ENCODE results near the gene HPN. TPM values are rescaled to one million over a fixed set of nuclear protein-coding genes. Genes with fewer than 3 reads are reported as not detected.
"Not testable (repeated sequence)": the region's sequence is repeated elsewhere in the genome, so short reads cannot be mapped to it uniquely, and the experiment has no call there.

HPN gene
- total RNA-seq, 4 donors from 2014 or later = 0.67 to 1.4 TPM; not detected in 2

DNA sequence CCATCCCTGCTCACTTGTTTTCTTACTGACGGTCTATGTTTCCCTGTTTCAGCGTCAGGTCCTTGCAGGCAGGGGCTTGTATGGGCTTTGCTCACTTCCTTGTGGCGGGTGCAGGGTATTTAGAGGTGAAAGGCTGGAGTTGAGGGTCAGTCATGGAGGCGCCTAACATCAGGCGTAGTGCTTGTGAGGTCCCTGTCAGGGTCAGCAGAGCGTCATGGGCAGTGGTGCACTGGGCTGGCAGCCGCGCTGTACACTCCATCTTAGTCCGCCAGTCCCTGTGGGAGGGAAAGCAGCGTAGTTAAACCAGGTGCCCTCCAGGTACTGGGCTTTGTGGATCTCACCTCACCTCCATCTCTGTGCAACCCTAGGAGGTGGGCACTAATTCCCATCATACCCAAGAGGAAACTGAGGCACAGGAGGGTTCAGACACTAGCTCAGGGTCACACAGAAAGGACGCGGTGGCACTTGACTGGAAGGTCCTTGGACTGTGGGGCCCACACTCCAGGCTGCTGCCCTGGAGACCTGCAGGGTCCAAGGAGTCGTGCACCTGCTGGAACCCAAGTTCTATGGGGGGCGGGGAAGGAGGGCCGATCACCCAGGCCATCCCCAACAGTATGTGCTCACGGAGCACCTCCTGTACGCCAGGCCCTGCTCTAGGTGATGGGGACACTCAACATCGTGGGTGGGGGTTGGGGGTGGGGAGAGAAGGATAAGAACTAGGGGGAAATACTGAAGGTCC lies 36.8 kb upstream of the HPN start:
- H3K4me3 ChIP-seq = no peak overlapping the region
- DNase-seq = peak in 1 of 3 donors; percentile 37
- no peaks in the 10 kb centered on the region for H3K9me3 ChIP-seq
- H3K27ac ChIP-seq = peak overlapping the region in 2 of 4 donors; percentile 80 to 98
- peaks cover 4 to 70% (median 11%) of the 10 kb centered on the region in 4 donors for H3K4me1 ChIP-seq
- no peaks in the 10 kb centered on the region for H3K27me3 ChIP-seq
- TF ChIP-seq, protein P1, sequence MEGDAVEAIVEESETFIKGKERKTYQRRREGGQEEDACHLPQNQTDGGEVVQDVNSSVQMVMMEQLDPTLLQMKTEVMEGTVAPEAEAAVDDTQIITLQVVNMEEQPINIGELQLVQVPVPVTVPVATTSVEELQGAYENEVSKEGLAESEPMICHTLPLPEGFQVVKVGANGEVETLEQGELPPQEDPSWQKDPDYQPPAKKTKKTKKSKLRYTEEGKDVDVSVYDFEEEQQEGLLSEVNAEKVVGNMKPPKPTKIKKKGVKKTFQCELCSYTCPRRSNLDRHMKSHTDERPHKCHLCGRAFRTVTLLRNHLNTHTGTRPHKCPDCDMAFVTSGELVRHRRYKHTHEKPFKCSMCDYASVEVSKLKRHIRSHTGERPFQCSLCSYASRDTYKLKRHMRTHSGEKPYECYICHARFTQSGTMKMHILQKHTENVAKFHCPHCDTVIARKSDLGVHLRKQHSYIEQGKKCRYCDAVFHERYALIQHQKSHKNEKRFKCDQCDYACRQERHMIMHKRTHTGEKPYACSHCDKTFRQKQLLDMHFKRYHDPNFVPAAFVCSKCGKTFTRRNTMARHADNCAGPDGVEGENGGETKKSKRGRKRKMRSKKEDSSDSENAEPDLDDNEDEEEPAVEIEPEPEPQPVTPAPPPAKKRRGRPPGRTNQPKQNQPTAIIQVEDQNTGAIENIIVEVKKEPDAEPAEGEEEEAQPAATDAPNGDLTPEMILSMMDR (IDR thresholded peaks at IDR 0.05) = no peak
- TF ChIP-seq POLR2A (IDR thresholded peaks at IDR 0.05) = no peak
- peaks cover 0 to 9% (median 0%) of the 10 kb centered on the region in 3 donors for H3K36me3 ChIP-seq

DNA sequence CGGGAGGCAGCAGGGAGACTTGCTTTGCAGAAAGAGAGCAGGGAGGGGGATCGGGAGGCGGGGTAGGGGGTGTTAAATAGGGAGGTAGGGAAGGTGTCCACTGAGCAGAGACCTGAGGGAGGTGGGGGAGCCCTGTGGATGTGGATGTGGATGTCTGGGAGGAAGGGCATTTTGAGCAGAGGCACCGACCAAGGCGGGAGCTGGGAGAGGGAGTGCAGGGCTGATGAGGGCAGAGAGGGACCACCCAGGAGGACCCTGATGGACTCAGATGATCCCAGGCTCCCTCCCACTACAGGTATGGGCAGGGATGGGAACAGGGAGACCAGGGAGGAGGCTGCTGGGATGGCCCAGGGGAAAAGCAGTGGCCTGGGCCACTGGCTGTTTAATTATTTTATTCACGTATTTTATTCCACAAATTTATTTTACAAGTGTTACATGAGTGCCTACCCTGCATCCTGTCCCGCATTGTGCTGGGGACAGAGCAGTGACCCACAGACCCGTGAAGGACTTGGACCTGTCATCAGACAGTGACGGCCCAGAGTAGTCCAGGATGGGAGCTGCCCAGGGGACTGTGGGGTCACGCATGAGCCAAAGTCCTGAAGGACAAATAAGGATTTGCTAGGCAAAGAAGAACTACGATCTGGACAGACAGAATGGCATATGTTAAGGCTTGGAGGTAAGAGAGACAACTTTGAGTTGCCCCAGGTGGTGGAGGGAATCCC lies 36.1 kb upstream of the HPN start:
- peaks cover 3 to 68% (median 11%) of the 10 kb centered on the region in 4 donors for H3K4me1 ChIP-seq
- DNase-seq = peak in 1 of 3 donors; percentile 40
- no peak overlapping the region for H3K4me3 ChIP-seq
- H3K36me3 ChIP-seq = peaks cover 0 to 17% (median 0%) of the 10 kb centered on the region in 3 donors
- no peaks in the 10 kb centered on the region for H3K9me3 ChIP-seq
- H3K27ac ChIP-seq = peak overlapping the region in 3 of 4 donors; percentile 45 to 66 (median 59)
- no peaks in the 10 kb centered on the region for H3K27me3 ChIP-seq
- TF ChIP-seq, protein P1 (IDR thresholded peaks at IDR 0.05) = no peak
- TF ChIP-seq POLR2A (IDR thresholded peaks at IDR 0.05) = no peak

DNA sequence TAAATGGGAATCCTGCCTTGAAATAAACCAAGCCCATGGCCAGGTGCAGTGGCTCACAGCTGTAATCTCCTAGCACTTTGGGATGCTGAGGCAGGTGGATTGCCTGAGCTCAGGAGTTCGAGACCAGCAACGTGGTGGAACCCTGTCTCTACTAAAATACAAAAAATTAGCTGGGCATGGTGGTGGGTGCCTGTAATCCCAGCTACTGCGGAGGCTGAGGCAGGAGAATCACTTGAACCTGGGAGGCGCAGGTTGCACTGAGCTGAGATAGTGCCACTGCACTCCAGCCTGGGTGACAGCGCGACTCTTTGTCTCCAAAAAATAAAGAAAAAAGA lies 35.5 kb upstream of the HPN start:
- Histone ChIP-seq H3K4me1 (peaks cover 3 to 67% (median 11%) of the 10 kb centered on the region in 4 donors), H3K36me3 (peaks cover 0 to 19% (median 0%) of the 10 kb centered on the region in 3 donors), H3K27ac (peak overlapping the region in 3 of 4 donors; percentile 45 to 66 (median 59))
- not testable (repeated sequence) for H3K9me3 ChIP-seq, H3K27me3 ChIP-seq, DNase-seq, H3K4me3 ChIP-seq

DNA sequence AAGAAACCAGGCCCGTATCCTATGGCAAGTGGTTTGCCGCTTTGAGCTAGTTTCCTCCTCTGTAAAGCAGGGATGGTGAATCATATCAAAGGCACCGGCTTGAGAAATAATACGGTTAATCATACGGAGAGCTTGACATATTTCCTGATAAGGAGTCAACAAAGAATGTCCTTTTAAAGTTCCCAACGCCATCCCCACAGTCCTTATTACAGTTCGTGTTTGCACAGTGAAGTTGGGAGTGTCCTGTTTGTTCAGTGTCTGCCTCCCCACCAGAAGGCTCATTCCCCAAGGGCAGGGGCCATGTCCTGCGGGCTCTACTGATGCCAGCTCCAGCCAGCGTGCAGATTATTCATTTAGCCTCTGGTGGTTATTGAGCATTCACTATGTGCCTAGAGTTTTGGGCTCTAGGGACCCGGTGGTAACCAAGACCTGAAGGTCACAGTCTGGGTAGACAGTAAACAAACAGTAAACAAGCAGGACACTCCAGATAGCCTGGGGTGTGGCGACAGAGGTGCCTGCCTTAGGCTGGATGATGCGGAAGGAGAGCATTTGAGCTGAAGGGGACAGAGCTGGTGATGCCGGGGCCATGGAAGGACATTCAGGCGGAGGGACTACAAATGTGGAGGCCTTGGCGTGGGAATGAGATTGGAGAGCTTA lies 35.1 kb upstream of the HPN start:
- DNase-seq = peak in 1 of 3 donors; percentile 70

DNA sequence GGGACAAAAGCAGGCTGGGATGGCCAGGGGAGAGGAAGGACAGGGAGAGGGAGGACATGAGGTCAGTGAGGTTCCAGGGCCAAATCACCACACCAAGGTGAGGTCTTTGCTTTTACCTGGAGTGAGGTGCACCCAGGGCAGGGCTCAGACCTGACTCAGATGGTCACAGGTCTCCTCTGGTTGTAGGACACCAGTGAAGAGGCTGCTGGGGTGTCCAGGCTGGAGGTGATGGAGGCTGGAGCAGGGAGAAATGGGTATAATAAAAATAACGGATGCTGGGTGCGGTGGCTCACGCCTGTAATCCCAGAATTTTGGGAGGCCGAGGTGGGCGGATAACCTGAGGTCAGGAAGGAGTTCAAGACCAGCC lies 34.5 kb upstream of the HPN start:
- no peaks in the 10 kb centered on the region for H3K9me3 ChIP-seq
- no peak overlapping the region for H3K4me3 ChIP-seq
- no peak for TF ChIP-seq POLR2A (IDR thresholded peaks at IDR 0.05)
- TF ChIP-seq, protein P1 (IDR thresholded peaks at IDR 0.05) = no peak
- H3K27me3 ChIP-seq = no peaks in the 10 kb centered on the region
- H3K27ac ChIP-seq = peak overlapping the region in 2 of 4 donors; percentile 36 to 68
- H3K36me3 ChIP-seq = peaks cover 0 to 19% (median 0%) of the 10 kb centered on the region in 3 donors
- H3K4me1 ChIP-seq = peaks cover 0 to 66% (median 11%) of the 10 kb centered on the region in 4 donors
- DNase-seq = no peak

More for the DNA sequence above, 35.1 kb upstream of the HPN start:
- H3K36me3 ChIP-seq = peaks cover 0 to 19% (median 0%) of the 10 kb centered on the region in 3 donors
- no peaks in the 10 kb centered on the region for H3K9me3 ChIP-seq
- H3K27ac ChIP-seq = peak overlapping the region in 2 of 4 donors; percentile 59 to 68
- peak in 1 of 2 donors; percentile 12 for TF ChIP-seq POLR2A (IDR thresholded peaks at IDR 0.05)
- TF ChIP-seq, protein P1 (IDR thresholded peaks at IDR 0.05) = no peak
- H3K27me3 ChIP-seq = no peaks in the 10 kb centered on the region
- H3K4me3 ChIP-seq = no peak overlapping the region
- peaks cover 0 to 66% (median 11%) of the 10 kb centered on the region in 4 donors for H3K4me1 ChIP-seq

DNA sequence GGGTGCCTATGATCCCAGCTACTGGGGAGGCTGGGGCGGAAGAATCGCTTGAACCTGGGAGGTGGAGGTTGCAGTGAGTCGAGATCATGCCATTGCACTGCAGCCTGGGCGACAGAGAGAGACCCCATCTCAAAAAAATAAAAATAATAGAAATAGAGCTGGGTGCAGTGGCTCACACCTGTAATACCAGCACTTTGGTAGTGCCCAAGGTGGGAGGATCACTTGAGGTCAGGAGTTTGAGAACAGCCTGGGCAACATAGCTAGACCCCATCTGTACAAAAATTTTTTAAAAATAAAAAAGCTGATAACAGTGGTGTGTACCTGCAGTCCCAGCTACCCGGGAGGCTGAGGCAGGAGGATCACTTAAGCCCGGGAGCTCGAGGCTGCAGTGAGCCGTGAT lies 34.1 kb upstream of the HPN start:
- not testable (repeated sequence) for H3K9me3 ChIP-seq, H3K4me3 ChIP-seq, DNase-seq, H3K27me3 ChIP-seq
- H3K36me3 ChIP-seq = peaks cover 0 to 19% (median 0%) of the 10 kb centered on the region in 3 donors
- H3K4me1 ChIP-seq = peaks cover under 1 to 66% (median 9%) of the 10 kb centered on the region in 4 donors
- H3K27ac ChIP-seq = peak overlapping the region in 1 of 4 donors; percentile 36

Data from Peyer's patch (tissue), 4 donors.